Transverse colon (tissue), 4 donors: ENCODE measurements around the gene PAPOLG. TPM values are rescaled to one million over a fixed set of nuclear protein-coding genes. Genes with fewer than 3 reads are reported as not detected.

ENCODE experiments used
- DNase-seq: peaks from one replicate; pipeline ENCODE4 v3.0.0-alpha.2; 2019
- H3K27ac ChIP-seq, 4 donors: fragments of 200-600 bp; sonication (generic); 2 replicates each; pipeline ENCODE4 v1.5.1; 2016 to 2018; ENCODE audit warnings: inconsistent platforms in 4 of 4
- H3K27me3 ChIP-seq: fragments of 200-600 bp; sonication (generic); 2 replicates; pipeline ENCODE4 v1.5.1; 2017; ENCODE audit warnings: inconsistent platforms
- H3K36me3 ChIP-seq, 4 donors: fragments of 200-600 bp; sonication (generic); 2 replicates each; pipeline ENCODE4 v1.5.1; 2017 to 2019; ENCODE audit warnings: inconsistent platforms in 4 of 4
- H3K4me1 ChIP-seq, 4 donors: fragments of 200-600 bp; sonication (generic); 2 replicates each; pipeline ENCODE4 v1.5.1; 2017 to 2020; ENCODE audit warnings: inconsistent platforms in 4 of 4
- H3K4me3 ChIP-seq, 4 donors: fragments of 200-600 bp; sonication (generic); 1 replicate in 1 of 4; 2 replicates in 3 of 4; pipeline versions ENCODE4 v1.5.1 to v1.6.1; 2017 to 2019; ENCODE audit warnings: inconsistent platforms in 4 of 4
- H3K9me3 ChIP-seq, 2 donors: fragments of 200-600 bp; sonication (generic); 2 replicates each; pipeline ENCODE4 v1.5.1; 2017 to 2019; ENCODE audit warnings: inconsistent platforms in 2 of 2
- CTCF ChIP-seq, 5 experiments: fragments of 200-600 bp in 3 of 5; fragments of 450-650 bp in 2 of 5; sonication (generic) in 3 of 5; IDR thresholded peaks; 1 replicate in 2 of 5; 2 replicates in 3 of 5; pipeline ENCODE4 v1.5.1; 2016 to 2017; ENCODE audit warnings: antibody characterized with exemption in 5 of 5, inconsistent platforms in 3 of 5, mild to moderate bottlenecking in 2 of 5, moderate library complexity in 1 of 5
- EP300 ChIP-seq: sonication (generic); formaldehyde crosslinking; IDR thresholded peaks from one replicate; pipeline ENCODE4 v1.6.1; 2017; ENCODE audit warnings: antibody characterized with exemption, low read depth
- POLR2A ChIP-seq: fragments of 450-650 bp; IDR thresholded peaks from one replicate; pipeline ENCODE4 v1.6.1; 2016; ENCODE audit warnings: antibody characterized with exemption, mild to moderate bottlenecking, moderate library complexity
- POLR2AphosphoS5 ChIP-seq, 3 donors: sonication (generic); formaldehyde crosslinking; IDR thresholded peaks; one replicate each; pipeline ENCODE4 v1.6.1; 2016; ENCODE audit warnings: antibody characterized with exemption in 3 of 3
- WGBS, 2 donors: methylation state at CpG; one replicate each; pipeline ENCODE4 v1.1.5; 2018; ENCODE audit warnings: low coverage in 1 of 2; 5-methylcytosine and 5-hydroxymethylcytosine counted together
- in situ Hi-C, 4 donors: fragments of 200-750 bp; cut with MboI; loops; one replicate each; pipeline versions ENCODE4 v1.15.0 to v1.15.1; 2017; ENCODE audit warnings: low sequenced_read_pairs in 3 of 4, low pct_ligation_motif_present in 1 of 4, low pct_unique_long_range_greater_than_20kb in 1 of 4
- intact Hi-C: fragments of 100-400 bp; cut with DNase I; formaldehyde crosslinking; loops from one replicate; pipeline ENCODE4 v1.15.1; 2023; ENCODE audit warnings: low total_unique reads
- total RNA-seq, 4 donors: library from RNA; depleted of rRNA; stranded (reverse); fragments of >200 nt; gene quantifications; one replicate each; pipeline ENCODE4 v1.1.0, GENCODE V29; 2016

The PAPOLG gene
- total RNA-seq, 4 donors from 2014 or later, result 6.0 to 16.5 (median 12.2) TPM

DNA sequence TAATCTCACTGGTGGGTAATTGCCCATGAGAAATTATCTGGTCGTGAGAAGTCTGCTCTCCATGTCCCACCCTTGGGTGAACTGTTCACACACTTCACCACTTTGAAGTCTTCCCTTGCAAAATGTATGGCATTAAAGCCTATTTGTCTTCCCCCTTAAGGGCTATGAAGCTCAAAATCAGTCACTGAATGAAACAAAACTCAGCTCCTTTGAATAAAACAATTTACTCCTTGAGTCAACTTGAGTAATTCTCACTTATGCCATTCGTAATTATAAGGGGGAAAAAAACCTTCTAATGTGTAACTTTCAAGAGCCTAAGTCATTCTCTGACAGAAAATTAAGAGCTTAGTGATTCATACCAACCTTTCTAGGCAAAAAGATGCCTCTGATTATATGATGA, 76.6 kb downstream of the PAPOLG start:
- in situ Hi-C loops, result no loop called here

DNA sequence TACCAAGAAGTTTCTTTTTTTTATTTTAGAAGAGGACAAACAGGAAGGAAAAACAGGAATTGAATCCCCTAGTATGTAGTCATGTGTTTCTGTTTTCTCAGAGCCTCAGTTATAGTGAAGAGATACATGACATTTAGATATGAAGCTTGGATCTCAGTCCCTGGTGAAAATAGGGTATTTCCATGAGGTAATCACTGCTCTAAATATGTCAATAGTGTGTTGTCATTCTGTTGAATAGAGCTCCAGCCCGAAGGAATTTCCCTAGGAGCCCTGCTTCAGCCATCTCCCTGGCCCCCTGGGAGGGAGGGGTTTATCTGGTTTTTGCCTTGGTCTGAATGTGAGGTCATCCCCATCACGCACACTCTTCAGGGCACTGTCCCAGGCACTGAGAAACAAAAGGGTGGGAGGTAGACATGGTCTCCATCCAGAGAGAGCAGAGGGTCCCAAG, 78.2 kb downstream of the PAPOLG start:
- WGBS, 2 donors, result 54% methylated on average over 2 of the region's 2 CpGs; no CpG with 5 or more reads in 1 of the 2 donors
- intact Hi-C loops, result no loop called here
- H3K27me3 ChIP-seq, result no peaks in the 10 kb centered on the region

More for the DNA sequence above, 76.6 kb downstream of the PAPOLG start:
- H3K36me3 ChIP-seq, result no peaks in the 10 kb centered on the region
- TF ChIP-seq EP300 (no peak), CTCF (IDR thresholded peaks at IDR 0.05) (no peak), POLR2A (no peak), POLR2AphosphoS5 (IDR thresholded peaks at IDR 0.05) (no peak)
- intact Hi-C loops, result no loop called here
- no peak for DNase-seq
- H3K27me3 ChIP-seq, result no peaks in the 10 kb centered on the region
- no peaks in the 10 kb centered on the region for H3K9me3 ChIP-seq
- H3K4me1 ChIP-seq, result no peaks in the 10 kb centered on the region
- no peak overlapping the region for H3K27ac ChIP-seq
- WGBS, 2 donors, result 36 to 50% methylated on average over 2 of the region's 2 CpGs
- H3K4me3 ChIP-seq, result no peak overlapping the region

GRCh38 chr2:60836491-60836890, 80.4 kb downstream of the PAPOLG start:
- intact Hi-C loops, result no loop called here
- in situ Hi-C loops, result no loop called here
- DNase-seq, result no peak
- WGBS, 2 donors, result 65 to 78% methylated on average over 2 to 3 of the region's 3 CpGs
- H3K4me3 ChIP-seq, result no peak overlapping the region
- TF ChIP-seq EP300 (no peak), CTCF (IDR thresholded peaks at IDR 0.05) (no peak), POLR2AphosphoS5 (IDR thresholded peaks at IDR 0.05) (no peak), POLR2A (no peak)
- H3K36me3 ChIP-seq, result no peaks in the 10 kb centered on the region
- H3K9me3 ChIP-seq, result no peaks in the 10 kb centered on the region
- H3K4me1 ChIP-seq, result no peaks in the 10 kb centered on the region
- no peak overlapping the region for H3K27ac ChIP-seq
- H3K27me3 ChIP-seq, result no peaks in the 10 kb centered on the region

More for the DNA sequence above, 78.2 kb downstream of the PAPOLG start:
- Histone ChIP-seq H3K4me3 (no peak overlapping the region), H3K27ac (no peak overlapping the region), H3K4me1 (no peaks in the 10 kb centered on the region), H3K9me3 (no peaks in the 10 kb centered on the region), H3K36me3 (no peaks in the 10 kb centered on the region)
- no peak for DNase-seq
- TF ChIP-seq POLR2AphosphoS5 (IDR thresholded peaks at IDR 0.05) (no peak), CTCF (IDR thresholded peaks at IDR 0.05) (no peak), POLR2A (no peak), EP300 (no peak)
- in situ Hi-C loops, result no loop called here

DNA sequence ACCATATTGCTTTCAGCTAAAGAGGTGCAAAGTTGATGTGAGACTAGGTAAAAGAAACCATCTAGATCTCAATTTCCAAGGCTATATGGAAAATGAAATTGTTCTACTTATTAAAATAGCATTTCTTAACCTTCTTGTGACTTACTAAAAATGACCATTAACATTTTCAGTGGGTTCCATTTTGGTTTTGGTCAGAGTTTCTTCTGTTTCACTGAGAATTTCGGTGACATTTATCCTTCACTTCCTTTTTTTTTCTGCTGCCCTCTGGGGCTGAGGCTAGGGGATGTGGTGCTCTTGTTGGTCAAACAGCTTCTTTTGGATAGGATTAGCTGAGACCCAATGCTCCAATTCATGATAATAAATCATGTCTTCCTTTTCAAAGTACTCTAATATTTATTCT, 81.1 kb downstream of the PAPOLG start:
- H3K27ac ChIP-seq, result no peak overlapping the region
- H3K27me3 ChIP-seq, result no peaks in the 10 kb centered on the region
- WGBS, 2 donors, result 59 to 90% methylated on average over 1 of the region's 1 CpG
- DNase-seq, result no peak
- in situ Hi-C loops, result no loop called here
- no peaks in the 10 kb centered on the region for H3K36me3 ChIP-seq
- intact Hi-C loops, result no loop called here
- no peaks in the 10 kb centered on the region for H3K4me1 ChIP-seq
- TF ChIP-seq POLR2AphosphoS5 (IDR thresholded peaks at IDR 0.05), result no peak
- TF ChIP-seq EP300, result no peak
- TF ChIP-seq CTCF (IDR thresholded peaks at IDR 0.05), result no peak
- no peak for TF ChIP-seq POLR2A
- H3K9me3 ChIP-seq, result no peaks in the 10 kb centered on the region
- no peak overlapping the region for H3K4me3 ChIP-seq
